GM23248 (cell line): Measurements from ENCODE around the gene MAT2A. TPM values are rescaled to one million over a fixed set of nuclear protein-coding genes. Genes with fewer than 3 reads are reported as not detected.
A peak's percentile ranks its signal among the peaks of the same experiment; 100 is the strongest.

ENCODE experiments used
- DNase-seq: peaks from one replicate; pipeline ENCODE4 v3.0.0-alpha.2; 2015
- H2AFZ ChIP-seq: fragments of 200-600 bp; sonication (generic); 2 replicates; pipeline ENCODE4 v1.6.1; 2016; ENCODE audit warnings: antibody characterized with exemption
- H3F3A ChIP-seq: fragments of 200-600 bp; sonication (generic); 2 replicates; pipeline ENCODE4 v1.6.1; 2016; ENCODE audit warnings: mild to moderate bottlenecking, antibody characterized with exemption, mixed run types; ENCODE audit not compliant: insufficient read depth
- H3K27ac ChIP-seq: fragments of 200-600 bp; sonication (generic); 2 replicates; pipeline ENCODE4 v1.5.1; 2016; ENCODE audit warnings: mild to moderate bottlenecking
- H3K27me3 ChIP-seq: fragments of 200-600 bp; sonication (generic); replicated peaks from 2 replicates; pipeline ENCODE4 v1.6.1; 2016; ENCODE audit warnings: mild to moderate bottlenecking; ENCODE audit not compliant: insufficient read depth
- H3K36me3 ChIP-seq: fragments of 200-600 bp; sonication (generic); 2 replicates; pipeline ENCODE4 v1.6.1; 2016; ENCODE audit warnings: low read depth, mild to moderate bottlenecking
- H3K4me1 ChIP-seq: fragments of 200-600 bp; sonication (generic); 2 replicates; pipeline ENCODE4 v1.6.1; 2016; ENCODE audit warnings: mild to moderate bottlenecking; ENCODE audit not compliant: insufficient read depth
- H3K4me2 ChIP-seq: fragments of 200-600 bp; sonication (generic); one replicate; pipeline ENCODE4 v1.6.1; 2016; ENCODE audit warnings: mild to moderate bottlenecking; ENCODE audit not compliant: unreplicated experiment
- H3K4me3 ChIP-seq: fragments of 200-600 bp; sonication (generic); 2 replicates; pipeline ENCODE4 v1.5.1; 2016; ENCODE audit warnings: mild to moderate bottlenecking
- H3K79me2 ChIP-seq: fragments of 200-600 bp; sonication (generic); 2 replicates; pipeline ENCODE4 v1.6.1; 2016; ENCODE audit warnings: mild to moderate bottlenecking; ENCODE audit not compliant: insufficient read depth
- H3K9ac ChIP-seq: fragments of 200-600 bp; sonication (generic); 2 replicates; pipeline ENCODE4 v1.6.1; 2016; ENCODE audit warnings: mild to moderate bottlenecking
- H3K9me2 ChIP-seq: fragments of 200-600 bp; sonication (generic); 2 replicates; pipeline ENCODE4 v1.6.1; 2016; ENCODE audit warnings: mixed run types, mild to moderate bottlenecking, moderate library complexity; ENCODE audit not compliant: insufficient read depth
- H3K9me3 ChIP-seq: fragments of 200-600 bp; sonication (generic); one replicate; pipeline ENCODE4 v1.6.1; 2017; ENCODE audit warnings: low read depth
- H4K20me1 ChIP-seq: fragments of 200-600 bp; sonication (generic); 2 replicates; pipeline ENCODE4 v1.6.0; 2016; ENCODE audit not compliant: insufficient read depth
- EZH2 ChIP-seq: fragments of 200-600 bp; sonication (generic); IDR thresholded peaks from 2 replicates; pipeline ENCODE4 v1.6.1; 2018; ENCODE audit warnings: antibody characterized with exemption, mild to moderate bottlenecking; ENCODE audit not compliant: insufficient read depth, poor library complexity, severe bottlenecking
- EZH2phosphoT487 ChIP-seq: fragments of 200-600 bp; sonication (generic); IDR thresholded peaks from 2 replicates; pipeline ENCODE4 v1.6.1; 2018; ENCODE audit warnings: antibody characterized with exemption, moderate library complexity, mild to moderate bottlenecking, low read depth; ENCODE audit not compliant: insufficient read depth
- WGBS, 2 experiments: methylation state at CpG; one replicate each; pipeline ENCODE4 v1.1.6; 2015 to 2017; ENCODE audit warnings: low lambda C conversion rate in 2 of 2, low coverage in 1 of 2; ENCODE audit errors: missing lambda C conversion rate in 2 of 2; 5-methylcytosine and 5-hydroxymethylcytosine counted together
- in situ Hi-C: fragments of 300-500 bp; cut with MboI; formaldehyde crosslinking; loops from 2 replicates; pipeline ENCODE4 v1.15.0; 2020
- polyA plus RNA-seq: library from polyadenylated mRNA; unstranded; fragments of >200 nt; fragmentation: Nextera tagmentation; extraction: Ambion mirVana; gene quantifications from 2 replicates; pipeline ENCODE4 v1.2.1, GENCODE V29; 2016
- total RNA-seq: library from RNA; depleted of rRNA; stranded (reverse); fragments of >200 nt; shearing (Covaris generic); gene quantifications from 2 replicates; pipeline ENCODE4 v1.2.3, GENCODE V29; 2014

Gene MAT2A
- total and polyA plus RNA-seq, 2 experiments from 2014 or later, result 104 to 217 TPM

DNA sequence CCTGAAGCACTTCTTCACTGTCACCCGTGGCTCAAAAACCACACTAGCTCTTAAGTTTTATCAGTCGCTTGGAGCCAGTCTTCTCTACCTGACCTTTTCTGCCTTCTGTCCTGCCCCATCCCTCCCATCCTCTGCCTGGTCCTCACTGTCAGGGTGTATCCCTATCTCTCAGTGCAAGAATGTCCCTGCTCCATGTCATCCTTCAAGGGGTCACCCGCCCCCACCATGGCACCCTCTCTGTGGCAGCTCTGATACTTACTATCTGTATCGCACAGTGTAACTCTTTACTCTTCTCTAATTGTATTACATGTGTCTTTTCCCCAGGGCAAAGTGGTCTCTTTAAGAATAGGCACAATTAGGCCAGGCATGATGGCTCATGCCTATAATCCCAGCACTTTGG lies 49.7 kb downstream of the MAT2A start:
- Histone ChIP-seq H2AFZ (no peak overlapping the region), H3K9me2 (no peaks in the 10 kb centered on the region), H3K4me2 (no peak overlapping the region), H3K4me1 (peaks cover 50% of the 10 kb centered on the region), H3K36me3 (no peaks in the 10 kb centered on the region), H3K27ac (no peak overlapping the region), H4K20me1 (no peaks in the 10 kb centered on the region), H3K9ac (no peak overlapping the region), H3K27me3 (no peaks in the 10 kb centered on the region), H3K4me3 (no peak overlapping the region), H3K9me3 (no peaks in the 10 kb centered on the region), H3F3A (peaks cover 46% of the 10 kb centered on the region), H3K79me2 (peaks cover 58% of the 10 kb centered on the region)
- no peak for DNase-seq
- in situ Hi-C loops, result no loop called here
- 56 to 62% methylated on average over 4 of the region's 4 CpGs for WGBS, 2 experiments
- no peak for TF ChIP-seq EZH2
- no peak for TF ChIP-seq EZH2phosphoT487

DNA sequence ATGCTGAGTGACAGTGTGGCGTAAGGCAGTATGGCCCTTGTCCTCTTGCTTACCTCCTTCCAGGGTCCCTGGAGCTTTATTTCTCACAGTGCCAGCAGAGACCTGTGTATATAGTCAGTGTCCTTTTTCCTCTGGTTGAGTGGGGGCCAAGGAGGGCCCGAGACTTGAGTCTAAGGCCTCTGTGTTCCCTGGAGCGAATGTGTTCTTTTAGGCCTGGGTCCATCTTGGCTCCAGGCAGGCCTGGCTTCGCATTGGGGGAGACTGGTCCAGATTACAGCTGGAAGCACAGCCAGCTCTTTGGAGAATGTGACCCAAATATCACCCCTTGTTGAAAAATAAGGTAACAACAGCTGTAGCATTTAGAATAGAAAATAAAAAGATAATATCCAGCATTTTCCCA lies 50.2 kb downstream of the MAT2A start:
- peaks cover 63% of the 10 kb centered on the region for H3K79me2 ChIP-seq
- H3K4me2 ChIP-seq, result no peak overlapping the region
- no peaks in the 10 kb centered on the region for H3K9me2 ChIP-seq
- no peak for DNase-seq
- WGBS, 2 experiments, result 63 to 68% methylated on average over 4 of the region's 4 CpGs
- in situ Hi-C loops, result no loop called here
- no peak for TF ChIP-seq EZH2
- TF ChIP-seq EZH2phosphoT487, result no peak
- H3K4me3 ChIP-seq, result no peak overlapping the region
- H2AFZ ChIP-seq, result no peak overlapping the region
- peaks cover 50% of the 10 kb centered on the region for H3K4me1 ChIP-seq
- peak overlapping the region; percentile 96 for H3K27ac ChIP-seq
- no peaks in the 10 kb centered on the region for H3K9me3 ChIP-seq
- H3K36me3 ChIP-seq, result no peaks in the 10 kb centered on the region
- no peaks in the 10 kb centered on the region for H4K20me1 ChIP-seq
- H3K9ac ChIP-seq, result no peak overlapping the region
- H3K27me3 ChIP-seq, result no peaks in the 10 kb centered on the region
- peaks cover 46% of the 10 kb centered on the region for H3F3A ChIP-seq

DNA sequence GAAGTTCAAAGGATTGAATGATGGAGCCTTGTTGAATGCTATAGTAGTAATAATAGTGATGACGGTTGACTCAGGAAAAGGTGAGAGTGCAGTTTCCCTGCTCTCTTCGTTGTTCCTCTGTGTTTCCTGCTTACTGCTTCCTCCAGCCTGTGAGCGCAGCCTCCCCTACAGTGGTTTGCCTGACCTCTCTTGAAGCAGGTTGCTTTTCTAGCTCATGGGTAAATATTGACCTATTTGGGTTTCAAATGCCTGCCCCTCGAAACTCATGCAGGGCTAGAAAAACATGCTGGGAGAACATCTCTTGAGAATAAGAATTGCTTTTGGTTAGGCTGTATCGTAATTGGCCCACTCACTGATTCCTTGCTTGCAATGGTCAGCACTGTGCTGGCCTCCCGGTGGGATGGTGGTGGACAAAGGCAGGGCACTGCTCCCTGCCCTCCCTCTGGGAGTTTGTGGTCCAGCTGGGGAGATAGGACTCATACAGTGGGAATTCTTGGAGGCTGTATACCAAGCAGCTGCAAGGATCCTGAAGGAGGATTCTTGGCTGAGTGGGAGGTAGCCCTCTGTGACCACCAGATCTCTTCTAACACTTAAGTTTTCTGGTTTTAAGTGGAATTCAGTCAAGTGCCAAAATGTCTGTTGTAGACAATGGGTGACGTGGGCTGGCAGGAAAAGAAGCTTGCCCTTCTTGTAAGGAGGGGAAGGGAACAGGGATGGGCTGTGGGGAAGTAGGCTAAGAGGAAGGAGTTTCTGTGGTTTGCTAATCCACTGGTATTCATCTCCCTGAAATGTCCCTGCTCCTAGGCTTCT lies 51.2 kb downstream of the MAT2A start:
- H3K27ac ChIP-seq, result peak overlapping the region; percentile 96
- peak overlapping the region; percentile 77 for H3K9ac ChIP-seq
- H3K4me1 ChIP-seq, result peaks cover 52% of the 10 kb centered on the region
- H3K4me2 ChIP-seq, result peak overlapping the region; percentile 87
- in situ Hi-C loops, result no loop called here
- no peaks in the 10 kb centered on the region for H4K20me1 ChIP-seq
- peak overlapping the region; percentile 44 for H3K4me3 ChIP-seq
- TF ChIP-seq EZH2 (no peak), EZH2phosphoT487 (no peak)
- WGBS, 2 experiments, result 59 to 64% methylated on average over 7 of the region's 7 CpGs
- DNase-seq, result peak; percentile 94
- H3K9me2 ChIP-seq, result no peaks in the 10 kb centered on the region
- peak overlapping the region; percentile 32; the same call in 1 of the 2 replicates for H2AFZ ChIP-seq
- H3K36me3 ChIP-seq, result no peaks in the 10 kb centered on the region
- H3K27me3 ChIP-seq, result no peaks in the 10 kb centered on the region
- H3F3A ChIP-seq, result peaks cover 50% of the 10 kb centered on the region
- H3K79me2 ChIP-seq, result peaks cover 69% of the 10 kb centered on the region
- H3K9me3 ChIP-seq, result no peaks in the 10 kb centered on the region

DNA sequence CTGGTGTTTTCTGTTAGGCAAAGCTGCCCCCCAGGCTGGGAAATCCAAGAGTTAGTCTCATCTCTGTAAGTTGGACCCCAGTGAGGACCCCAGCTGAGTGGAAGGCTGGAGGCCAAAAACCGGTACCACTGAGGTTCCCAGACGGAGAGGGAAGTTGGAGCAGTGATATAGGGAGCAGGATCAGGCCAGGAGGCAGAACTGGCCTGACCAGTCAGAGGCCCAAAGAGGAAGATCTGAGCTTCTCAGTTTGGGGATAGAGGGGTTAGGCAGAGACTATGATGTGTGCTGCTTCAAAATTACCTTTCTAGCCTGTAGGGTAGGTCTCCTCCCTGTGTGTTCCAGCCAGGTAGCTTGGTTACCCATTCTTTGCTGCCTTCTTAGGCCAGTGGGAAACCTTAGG lies 52.0 kb downstream of the MAT2A start:
- peaks cover 44% of the 10 kb centered on the region for H3F3A ChIP-seq
- no peak for DNase-seq
- no peaks in the 10 kb centered on the region for H3K27me3 ChIP-seq
- WGBS, 2 experiments, result 97 to 100% methylated on average over 2 of the region's 2 CpGs
- H3K9ac ChIP-seq, result peak overlapping the region; percentile 77
- in situ Hi-C loops, result no loop called here
- peaks cover 44% of the 10 kb centered on the region for H3K4me1 ChIP-seq
- no peak for TF ChIP-seq EZH2
- no peak for TF ChIP-seq EZH2phosphoT487
- peak overlapping the region; percentile 32; the same call in 1 of the 2 replicates for H2AFZ ChIP-seq
- H3K9me2 ChIP-seq, result no peaks in the 10 kb centered on the region
- peak overlapping the region; percentile 96 for H3K27ac ChIP-seq
- H3K4me2 ChIP-seq, result peak overlapping the region; percentile 87
- peak overlapping the region; percentile 44 for H3K4me3 ChIP-seq
- peaks cover 73% of the 10 kb centered on the region for H3K79me2 ChIP-seq
- H4K20me1 ChIP-seq, result no peaks in the 10 kb centered on the region
- no peaks in the 10 kb centered on the region for H3K9me3 ChIP-seq
- no peaks in the 10 kb centered on the region for H3K36me3 ChIP-seq
